Fibroblast of skin of right quadriceps (primary cell): ENCODE data around the gene DOP1B.
A peak's percentile ranks its signal among the peaks of the same experiment; 100 is the strongest.
"Not testable (repeated sequence)": the region's sequence is repeated elsewhere in the genome, so short reads cannot be mapped to it uniquely, and the experiment has no call there.

Experiments
- DNase-seq: peaks from one replicate; pipeline ENCODE4 v3.0.0-alpha.2; 2013

Gene DOP1B, protein sequence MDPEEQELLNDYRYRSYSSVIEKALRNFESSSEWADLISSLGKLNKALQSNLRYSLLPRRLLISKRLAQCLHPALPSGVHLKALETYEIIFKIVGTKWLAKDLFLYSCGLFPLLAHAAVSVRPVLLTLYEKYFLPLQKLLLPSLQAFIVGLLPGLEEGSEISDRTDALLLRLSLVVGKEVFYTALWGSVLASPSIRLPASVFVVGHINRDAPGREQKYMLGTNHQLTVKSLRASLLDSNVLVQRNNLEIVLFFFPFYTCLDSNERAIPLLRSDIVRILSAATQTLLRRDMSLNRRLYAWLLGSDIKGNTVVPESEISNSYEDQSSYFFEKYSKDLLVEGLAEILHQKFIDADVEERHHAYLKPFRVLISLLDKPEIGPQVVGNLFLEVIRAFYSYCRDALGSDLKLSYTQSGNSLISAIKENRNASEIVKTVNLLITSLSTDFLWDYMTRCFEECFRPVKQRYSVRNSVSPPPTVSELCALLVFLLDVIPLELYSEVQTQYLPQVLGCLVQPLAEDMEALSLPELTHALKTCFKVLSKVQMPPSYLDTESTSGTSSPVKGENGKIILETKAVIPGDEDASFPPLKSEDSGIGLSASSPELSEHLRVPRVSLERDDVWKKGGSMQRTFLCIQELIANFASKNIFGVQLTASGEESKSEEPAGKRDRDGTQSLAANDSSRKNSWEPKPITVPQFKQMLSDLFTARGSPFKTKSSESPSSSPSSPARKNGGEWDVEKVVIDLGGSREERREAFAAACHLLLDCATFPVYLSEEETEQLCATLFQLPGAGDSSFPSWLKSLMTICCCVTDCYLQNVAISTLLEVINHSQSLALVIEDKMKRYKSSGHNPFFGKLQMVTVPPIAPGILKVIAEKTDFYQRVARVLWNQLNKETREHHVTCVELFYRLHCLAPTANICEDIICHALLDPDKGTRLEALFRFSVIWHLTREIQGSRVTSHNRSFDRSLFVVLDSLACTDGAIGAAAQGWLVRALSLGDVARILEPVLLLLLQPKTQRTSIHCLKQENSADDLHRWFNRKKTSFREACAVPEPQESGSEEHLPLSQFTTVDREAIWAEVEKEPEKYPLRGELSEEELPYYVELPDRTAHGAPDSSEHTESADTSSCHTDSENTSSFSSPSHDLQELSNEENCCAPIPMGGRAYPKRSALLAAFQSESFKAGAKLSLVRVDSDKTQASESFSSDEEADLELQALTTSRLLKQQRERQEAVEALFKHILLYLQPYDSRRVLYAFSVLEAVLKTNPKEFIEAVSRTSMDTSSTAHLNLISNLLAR (N-terminal part only)

GRCh38 chr21:36156815-36157670 is at the start of gene DOP1B:
Gene DOP1B, plus strand, starts transcription at chr21:36156824. Its CDS starts 7,910 bp downstream, at chr21:36164734.
- DNase-seq = no peak

- DNase-seq = no peak
Measured at GRCh38 chr21:36109868-36110267, 46.8 kb upstream of the DOP1B start.

DNA sequence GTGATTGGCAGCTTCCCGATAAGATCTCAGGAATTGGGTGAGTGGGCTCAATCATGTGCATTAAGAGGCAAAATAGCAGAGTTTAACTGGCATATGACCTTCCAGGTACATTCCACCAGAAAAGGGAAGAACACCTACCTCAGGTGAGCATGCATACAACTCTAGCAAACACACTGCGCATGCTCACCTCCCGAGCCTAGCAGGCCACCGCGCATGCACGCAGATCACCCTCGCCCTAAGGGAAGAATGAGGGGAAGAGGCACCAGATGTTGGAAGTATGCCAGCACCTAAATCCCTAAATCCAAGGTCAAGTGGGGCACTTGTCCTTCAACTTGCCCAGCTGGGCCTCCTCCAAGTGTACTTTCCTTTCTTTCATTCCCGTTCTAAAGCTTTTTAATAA is 45.4 kb upstream of the DOP1B start:
- DNase-seq = no peak

GRCh38 chr21:36113647-36114428 is 42.8 kb upstream of the DOP1B start:
- no peak for DNase-seq

- no peak for DNase-seq
Measured at GRCh38 chr21:36115138-36115730, 41.4 kb upstream of the DOP1B start.

DNA sequence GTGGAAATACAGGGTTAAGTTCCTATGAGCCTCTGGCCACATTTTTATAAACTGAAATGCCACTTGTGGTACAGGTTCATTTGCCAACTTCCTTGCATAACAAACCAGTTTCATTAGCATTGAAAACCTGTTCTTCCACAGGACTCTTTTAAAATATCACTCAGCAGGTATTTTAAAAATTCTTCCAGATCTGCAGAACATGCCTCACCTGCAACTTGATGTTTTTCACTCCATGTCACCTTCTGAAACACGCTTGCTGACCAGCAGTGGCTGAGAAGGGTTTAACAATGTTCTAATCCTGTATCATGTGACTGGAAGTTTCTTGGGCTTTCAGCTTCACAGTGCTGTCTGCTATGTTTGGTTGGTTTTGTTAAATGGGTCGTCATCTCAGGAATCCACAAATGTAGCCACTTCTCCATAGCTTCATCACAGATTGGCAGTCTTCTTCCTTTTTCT is 39.3 kb upstream of the DOP1B start:
- DNase-seq = no peak

DNA sequence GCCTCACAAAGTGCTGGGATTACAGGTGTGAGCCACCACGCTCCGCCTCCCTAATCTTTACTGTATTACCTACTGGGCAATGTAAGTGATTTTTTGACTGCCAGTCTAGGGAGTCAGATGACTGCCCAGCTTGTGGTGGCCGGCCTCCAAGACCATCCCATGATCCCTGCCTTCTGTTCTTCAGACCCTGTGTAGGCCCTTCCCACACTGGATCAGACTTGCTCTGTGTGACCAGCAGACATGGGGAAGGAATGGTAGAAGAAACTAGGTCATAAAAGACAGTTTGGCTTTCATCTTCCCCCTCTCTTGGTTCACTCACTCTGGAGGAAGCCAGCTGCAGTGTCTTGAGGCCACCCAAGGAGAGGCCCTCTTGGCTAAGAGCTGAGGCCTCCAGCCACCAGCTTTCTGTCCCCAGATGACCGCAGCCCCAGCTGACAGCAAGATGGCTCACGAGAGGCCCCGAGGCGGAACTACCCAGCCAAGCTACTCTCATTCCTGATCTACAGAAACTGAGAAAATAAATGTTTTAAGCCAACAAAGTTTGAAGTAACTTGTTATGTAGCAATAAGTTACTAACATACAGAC is 36.2 kb upstream of the DOP1B start:
- DNase-seq = no peak

DNA sequence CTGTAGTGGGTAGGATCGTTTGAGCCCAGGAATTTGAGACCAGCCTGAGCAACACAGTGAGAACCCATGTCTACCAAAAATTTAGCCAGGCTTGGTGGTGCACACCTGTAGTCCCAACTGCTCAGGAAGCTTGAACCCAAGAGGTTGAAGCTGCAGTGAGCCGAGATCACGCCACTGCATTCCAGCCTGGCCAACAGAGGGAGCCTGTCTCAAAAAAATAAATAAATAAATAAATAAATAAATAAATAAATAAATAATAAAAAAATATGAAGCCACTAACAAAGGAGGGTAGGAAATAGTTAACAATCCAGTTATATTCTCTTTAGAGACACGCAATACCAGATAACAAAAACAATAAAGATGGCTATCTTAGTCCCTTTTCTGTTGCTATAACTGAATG is 33.6 kb upstream of the DOP1B start:
- DNase-seq = no peak

DNA sequence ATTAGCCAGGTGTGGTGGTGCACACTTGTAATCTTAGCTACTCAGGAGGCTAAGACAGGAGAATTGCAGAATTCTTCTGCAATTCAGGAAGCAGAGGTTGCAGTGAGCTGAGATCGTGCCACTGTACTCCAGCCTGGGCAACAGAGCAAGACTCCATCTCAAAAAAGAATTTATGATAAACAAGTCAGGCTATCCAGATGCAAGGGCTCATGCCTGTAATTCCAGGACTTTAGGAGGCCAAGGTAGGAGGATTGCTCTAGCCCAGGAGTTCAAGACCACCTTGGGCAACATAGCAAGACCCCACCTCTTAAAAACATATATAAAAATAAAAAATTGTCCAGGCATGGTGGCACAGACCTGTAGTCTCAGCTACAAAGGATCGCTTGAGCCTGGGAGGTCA is 32.2 kb upstream of the DOP1B start:
- DNase-seq = no peak

GRCh38 chr21:36125512-36126207 is 31.0 kb upstream of the DOP1B start:
- DNase-seq = peak; percentile 28

DNA sequence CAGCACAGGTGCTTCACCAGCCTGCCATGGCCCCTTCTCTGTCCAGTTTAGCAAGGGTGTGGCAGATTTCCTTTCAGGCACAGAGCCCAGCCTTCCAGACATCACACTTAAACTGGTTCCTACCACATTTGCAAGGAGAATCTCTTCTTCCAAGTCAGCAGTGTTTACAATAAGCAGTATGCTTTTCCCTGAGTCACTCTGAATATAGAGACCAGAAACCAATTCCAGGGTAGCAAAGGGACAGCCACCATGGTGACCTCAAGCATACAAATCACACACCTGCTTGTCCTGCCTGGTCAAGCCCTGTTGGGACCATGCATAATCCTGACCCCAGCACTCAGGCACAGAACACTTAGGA is 30.4 kb upstream of the DOP1B start:
- DNase-seq = no peak

DNA sequence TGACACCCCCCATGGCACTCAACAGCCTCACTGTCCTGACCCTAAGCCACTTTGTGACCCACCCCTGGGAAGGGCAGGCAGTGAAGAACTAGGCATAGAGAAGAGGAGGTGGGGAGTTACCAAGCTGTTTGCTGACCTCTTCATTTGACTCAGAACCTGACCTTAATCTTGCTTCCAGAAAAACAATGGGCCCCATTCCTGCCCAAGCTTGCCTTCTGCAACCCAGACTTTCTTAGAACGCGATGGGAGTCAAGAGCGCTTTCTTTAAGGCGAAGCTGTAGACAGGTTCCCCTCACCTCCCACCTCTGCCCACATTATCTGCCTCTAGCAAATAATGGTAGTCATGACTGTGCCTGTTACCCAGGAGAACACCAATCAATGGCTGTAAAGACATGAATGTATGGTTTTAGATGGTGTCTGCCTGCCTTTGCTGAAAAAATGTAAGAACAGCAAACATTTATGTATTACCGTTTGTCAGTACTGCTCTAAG is 30.0 kb upstream of the DOP1B start:
- DNase-seq = no peak

- no peak for DNase-seq
Measured at GRCh38 chr21:36127250-36127904, 29.2 kb upstream of the DOP1B start.

- no peak for DNase-seq
Measured at GRCh38 chr21:36127977-36128376, 28.6 kb upstream of the DOP1B start.

- DNase-seq = no peak
Measured at GRCh38 chr21:36129219-36129618, 27.4 kb upstream of the DOP1B start.

DNA sequence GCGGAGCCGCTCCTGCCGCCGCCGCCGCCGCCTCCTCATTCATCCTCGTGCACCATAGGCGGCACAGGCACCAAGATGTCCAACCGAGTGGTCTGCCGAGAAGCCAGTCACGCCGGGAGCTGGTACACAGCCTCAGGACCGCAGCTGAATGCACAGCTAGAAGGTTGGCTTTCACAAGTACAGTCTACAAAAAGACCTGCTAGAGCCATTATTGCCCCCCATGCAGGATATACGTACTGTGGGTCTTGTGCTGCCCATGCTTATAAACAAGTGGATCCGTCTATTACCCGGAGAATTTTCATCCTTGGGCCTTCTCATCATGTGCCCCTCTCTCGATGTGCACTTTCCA is 26.2 kb upstream of the DOP1B start:
- DNase-seq = not testable (repeated sequence)

GRCh38 chr21:36130839-36131238 is 25.8 kb upstream of the DOP1B start:
- not testable (repeated sequence) for DNase-seq

- DNase-seq = no peak
Measured at GRCh38 chr21:36132696-36133095, 23.9 kb upstream of the DOP1B start.

- peak; percentile 52 for DNase-seq
Measured at GRCh38 chr21:36134803-36135390, 21.7 kb upstream of the DOP1B start, which contains the start of gene CBR3. Gene CBR3, plus strand, starts transcription at chr21:36135079. Its CDS starts 114 bp downstream, at chr21:36135193.
